Astrocyte (in vitro differentiated cells and primary cell): ENCODE data around the gene GNAQ.

Experiments used
- EZH2 ChIP-seq: IDR thresholded peaks from 2 replicates; pipeline ENCODE4 v1.6.1; 2012; ENCODE audit warnings: mild to moderate bottlenecking, low read length, inconsistent platforms; ENCODE audit not compliant: insufficient read depth
- TF ChIP-seq, protein P1 (sequence below): IDR thresholded peaks from 2 replicates; pipeline ENCODE4 v1.5.1; 2011; ENCODE audit warnings: low read depth, mild to moderate bottlenecking, inconsistent platforms, low read length, moderate library complexity; ENCODE audit not compliant: insufficient read depth

DNA sequence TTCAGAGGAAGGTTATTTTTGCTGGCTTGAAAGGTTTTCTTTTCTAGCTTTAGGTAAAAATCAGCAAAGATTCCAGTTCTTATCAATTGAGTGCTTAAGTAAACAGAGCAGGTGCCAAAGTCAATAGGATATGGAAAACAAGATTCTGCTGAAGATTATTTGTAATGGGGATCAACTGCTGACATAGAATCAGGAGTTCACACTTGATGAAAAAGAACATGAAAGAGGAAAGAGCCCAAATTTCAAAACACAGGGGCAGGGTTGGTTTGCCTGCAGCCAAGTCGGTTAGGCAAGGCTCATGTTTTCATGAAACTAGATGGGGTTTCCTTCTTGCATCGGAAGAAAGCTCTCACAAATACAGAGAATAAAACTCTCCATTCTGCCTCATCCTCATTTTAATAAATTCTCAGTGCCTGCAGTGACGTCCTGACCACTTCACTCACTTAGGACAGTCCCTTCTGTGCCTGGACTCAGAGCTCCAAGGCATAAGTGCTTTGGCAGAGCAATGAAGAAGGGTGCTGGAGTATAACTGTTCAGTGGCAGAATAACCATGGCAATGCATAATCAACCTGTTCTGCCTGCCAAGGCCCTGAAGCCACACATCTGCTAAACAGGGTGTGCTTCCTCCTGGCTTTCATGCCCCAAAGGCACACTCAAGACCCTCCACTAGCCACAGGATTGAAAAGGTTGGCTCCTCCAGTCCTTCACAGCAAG is 179.6 kb downstream of the GNAQ start:
- TF ChIP-seq, protein P1, sequence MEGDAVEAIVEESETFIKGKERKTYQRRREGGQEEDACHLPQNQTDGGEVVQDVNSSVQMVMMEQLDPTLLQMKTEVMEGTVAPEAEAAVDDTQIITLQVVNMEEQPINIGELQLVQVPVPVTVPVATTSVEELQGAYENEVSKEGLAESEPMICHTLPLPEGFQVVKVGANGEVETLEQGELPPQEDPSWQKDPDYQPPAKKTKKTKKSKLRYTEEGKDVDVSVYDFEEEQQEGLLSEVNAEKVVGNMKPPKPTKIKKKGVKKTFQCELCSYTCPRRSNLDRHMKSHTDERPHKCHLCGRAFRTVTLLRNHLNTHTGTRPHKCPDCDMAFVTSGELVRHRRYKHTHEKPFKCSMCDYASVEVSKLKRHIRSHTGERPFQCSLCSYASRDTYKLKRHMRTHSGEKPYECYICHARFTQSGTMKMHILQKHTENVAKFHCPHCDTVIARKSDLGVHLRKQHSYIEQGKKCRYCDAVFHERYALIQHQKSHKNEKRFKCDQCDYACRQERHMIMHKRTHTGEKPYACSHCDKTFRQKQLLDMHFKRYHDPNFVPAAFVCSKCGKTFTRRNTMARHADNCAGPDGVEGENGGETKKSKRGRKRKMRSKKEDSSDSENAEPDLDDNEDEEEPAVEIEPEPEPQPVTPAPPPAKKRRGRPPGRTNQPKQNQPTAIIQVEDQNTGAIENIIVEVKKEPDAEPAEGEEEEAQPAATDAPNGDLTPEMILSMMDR, result no peak
- no peak for TF ChIP-seq EZH2
